ENCODE measurements around the gene MTCL1.

The MTCL1 gene

DNA sequence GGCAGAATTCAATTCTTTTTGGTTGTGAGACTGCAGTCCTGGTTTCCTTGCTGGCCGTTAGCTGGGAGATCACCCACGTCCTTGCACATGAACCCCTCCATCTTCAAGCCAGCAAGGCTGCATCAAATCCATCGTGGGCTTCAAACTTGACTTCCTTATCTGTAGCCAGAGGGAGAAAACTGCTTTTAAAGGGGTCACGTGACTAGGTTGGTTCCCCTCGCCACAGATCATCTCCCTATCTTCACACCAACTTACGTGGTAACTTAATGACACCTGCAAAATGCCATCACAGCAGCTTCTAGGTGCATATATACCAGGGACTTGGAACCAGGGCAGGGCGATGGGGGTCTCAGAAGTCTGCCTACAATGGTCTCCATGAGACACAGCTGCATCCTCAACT, 169.5 kb downstream of the MTCL1 start:
- DNase-seq, result no peak

- no peak for DNase-seq
Measured at GRCh38 chr18:8876887-8877286, 171.5 kb downstream of the MTCL1 start.

DNA sequence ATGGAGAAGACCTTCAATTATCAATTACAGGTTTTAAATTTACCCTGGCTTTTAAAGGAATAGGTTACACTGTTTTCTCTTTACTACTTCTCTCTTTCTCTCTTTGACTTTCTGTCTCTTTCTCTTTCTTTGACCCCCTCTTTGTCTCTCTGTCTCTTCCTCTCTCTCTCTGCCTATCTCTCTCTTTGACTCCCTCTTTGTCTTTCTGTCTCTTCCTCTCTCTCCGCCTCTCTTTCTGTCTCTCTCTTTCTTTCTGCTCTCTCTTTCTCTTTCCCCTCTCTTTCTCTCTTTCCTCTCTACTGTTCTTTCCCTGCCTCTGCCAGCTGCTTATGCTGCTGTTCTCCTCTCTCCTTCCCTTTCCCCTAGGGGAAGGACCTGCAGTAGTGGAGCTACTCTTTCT, 175.7 kb downstream of the MTCL1 start:
- no peak for DNase-seq

Measured in hematopoietic multipotent progenitor cell treated with erythropoietin and hydrocortisone succinate and interleukin-3 and kit ligand, for 8 days (in vitro differentiated cells).